WTC11 (cell line): Measurements from ENCODE around the gene SND1. TPM values are rescaled to one million over a fixed set of nuclear protein-coding genes. Genes with fewer than 3 reads are reported as not detected.
A peak's percentile ranks its signal among the peaks of the same experiment; 100 is the strongest.

Source experiments
- ATAC-seq: fragments of 200-7000 bp; cut with Tn5 transposase; 2 replicates; pipeline ENCODE4 v1.10.0; 2021; ENCODE audit warnings: mild to moderate bottlenecking, moderate library complexity
- CTCF ChIA-PET: fragments of 300-600 bp; sonication (Branson Sonifier 250); formaldehyde crosslinking; loops from one replicate; lab custom pipeline; 2021; ENCODE audit warnings: antibody characterized with exemption; lab: Charles Lee
- POLR2A ChIA-PET: fragments of 350-600 bp; sonication (Branson Sonifier 250); formaldehyde crosslinking; loops from one replicate; lab custom pipeline; 2021; ENCODE audit warnings: antibody characterized with exemption; lab: Charles Lee
- DNase-seq: peaks from one replicate; pipeline ENCODE4 v3.0.0; 2021; ENCODE audit warnings: low spot score
- H3K27ac Mint-ChIP-seq: 2 replicates; pipeline ENCODE4 v1.8.0; 2021; ENCODE audit warnings: mixed read lengths
- H3K27me3 Mint-ChIP-seq: 2 replicates; pipeline ENCODE4 v1.8.0; 2021; ENCODE audit warnings: low read depth, mild to moderate bottlenecking, moderate library complexity, mixed read lengths
- H3K36me3 Mint-ChIP-seq: 2 replicates; pipeline ENCODE4 v1.8.0; 2021; ENCODE audit warnings: mixed read lengths
- H3K4me1 Mint-ChIP-seq: 2 replicates; pipeline ENCODE4 v1.8.0; 2022; ENCODE audit warnings: mixed read lengths
- H3K4me3 Mint-ChIP-seq: 2 replicates; pipeline ENCODE4 v1.8.0; 2021; ENCODE audit warnings: mild to moderate bottlenecking, moderate library complexity, mixed read lengths
- H3K9me3 Mint-ChIP-seq: 2 replicates; pipeline ENCODE4 v1.8.0; 2021; ENCODE audit warnings: mixed read lengths
- CREB1 ChIP-seq: sonication (generic); formaldehyde crosslinking; IDR thresholded peaks from 2 replicates; pipeline ENCODE4 v1.8.0; 2023; ENCODE audit warnings: mild to moderate bottlenecking, missing genetic modification reagents
- ETV6 ChIP-seq: sonication (generic); formaldehyde crosslinking; IDR thresholded peaks from 2 replicates; pipeline ENCODE4 v1.8.1; 2022; ENCODE audit warnings: mild to moderate bottlenecking, missing genetic modification reagents
- FOXK1 ChIP-seq: sonication (generic); formaldehyde crosslinking; IDR thresholded peaks from 2 replicates; pipeline ENCODE4 v1.8.0; 2022; ENCODE audit warnings: mild to moderate bottlenecking, moderate library complexity, missing genetic modification reagents
- NFATC4 ChIP-seq: fragments of 250-450 bp; sonication (Bioruptor Pico); IDR thresholded peaks from 2 replicates; pipeline ENCODE4 v1.9.0; 2021; ENCODE audit warnings: mild to moderate bottlenecking
- NFE2L1 ChIP-seq: sonication (generic); formaldehyde crosslinking; IDR thresholded peaks from 2 replicates; pipeline ENCODE4 v1.8.1; 2023; ENCODE audit warnings: missing genetic modification reagents
- NR3C1 ChIP-seq: sonication (generic); formaldehyde crosslinking; conservative IDR thresholded peaks from 2 replicates; pipeline ENCODE4 v1.8.1; 2023; ENCODE audit warnings: low read depth, mild to moderate bottlenecking, missing genetic modification reagents
- SMAD4 ChIP-seq: sonication (generic); formaldehyde crosslinking; IDR thresholded peaks from 2 replicates; pipeline ENCODE4 v1.8.0; 2022; ENCODE audit warnings: mild to moderate bottlenecking, missing genetic modification reagents
- SOX15 ChIP-seq: fragments of 250-450 bp; sonication (Bioruptor Pico); IDR thresholded peaks from 2 replicates; pipeline ENCODE4 v1.9.0; 2021; ENCODE audit warnings: mild to moderate bottlenecking
- TEAD1 ChIP-seq: sonication (generic); formaldehyde crosslinking; IDR thresholded peaks from 2 replicates; pipeline ENCODE4 v1.8.0; 2022; ENCODE audit warnings: mild to moderate bottlenecking, missing genetic modification reagents
- TEAD4 ChIP-seq: sonication (generic); formaldehyde crosslinking; IDR thresholded peaks from 2 replicates; pipeline ENCODE4 v1.8.0; 2022; ENCODE audit warnings: mild to moderate bottlenecking, missing genetic modification reagents
- ZNF263 ChIP-seq: sonication (generic); formaldehyde crosslinking; IDR thresholded peaks from 2 replicates; pipeline ENCODE4 v1.8.1; 2022; ENCODE audit warnings: low read depth, mild to moderate bottlenecking, moderate library complexity, missing genetic modification reagents
- ZNF317 ChIP-seq: sonication (generic); formaldehyde crosslinking; IDR thresholded peaks from 2 replicates; pipeline ENCODE4 v1.8.1; 2023; ENCODE audit warnings: low read depth, mild to moderate bottlenecking, moderate library complexity, missing genetic modification reagents, borderline replicate concordance
- total RNA-seq: library from RNA; stranded (reverse); gene quantifications from 3 replicates; pipeline ENCODE4 v1.2.3, GENCODE V29; 2021
- TF ChIP-seq, protein P1 (sequence below): sonication (generic); formaldehyde crosslinking; IDR thresholded peaks from 2 replicates; pipeline ENCODE4 v1.8.1; 2022; ENCODE audit warnings: low read depth, missing genetic modification reagents, borderline replicate concordance
- TF ChIP-seq, protein P2 (sequence below): sonication (generic); formaldehyde crosslinking; IDR thresholded peaks from 2 replicates; pipeline ENCODE4 v1.8.1; 2023; ENCODE audit warnings: mild to moderate bottlenecking, missing genetic modification reagents, borderline replicate concordance
- TF ChIP-seq, protein P3 (sequence below): sonication (generic); formaldehyde crosslinking; IDR thresholded peaks from 2 replicates; pipeline ENCODE4 v1.8.1; 2023; ENCODE audit warnings: mild to moderate bottlenecking, missing genetic modification reagents, moderate library complexity
- TF ChIP-seq, protein P4 (sequence below): fragments of 200-600 bp; IDR thresholded peaks from 2 replicates; pipeline ENCODE4 v1.8.0; 2022; ENCODE audit warnings: antibody characterized with exemption
- TF ChIP-seq, protein P5 (sequence below): sonication (generic); formaldehyde crosslinking; IDR thresholded peaks from 2 replicates; pipeline ENCODE4 v1.8.1; 2023; ENCODE audit warnings: mild to moderate bottlenecking, moderate library complexity, missing genetic modification reagents
- TF ChIP-seq, protein P6 (sequence below): sonication (generic); formaldehyde crosslinking; IDR thresholded peaks from 2 replicates; pipeline ENCODE4 v1.8.0; 2022; ENCODE audit warnings: mild to moderate bottlenecking, missing genetic modification reagents

The SND1 gene
- total RNA-seq, 1 experiment from 2014 or later: 261 TPM

DNA sequence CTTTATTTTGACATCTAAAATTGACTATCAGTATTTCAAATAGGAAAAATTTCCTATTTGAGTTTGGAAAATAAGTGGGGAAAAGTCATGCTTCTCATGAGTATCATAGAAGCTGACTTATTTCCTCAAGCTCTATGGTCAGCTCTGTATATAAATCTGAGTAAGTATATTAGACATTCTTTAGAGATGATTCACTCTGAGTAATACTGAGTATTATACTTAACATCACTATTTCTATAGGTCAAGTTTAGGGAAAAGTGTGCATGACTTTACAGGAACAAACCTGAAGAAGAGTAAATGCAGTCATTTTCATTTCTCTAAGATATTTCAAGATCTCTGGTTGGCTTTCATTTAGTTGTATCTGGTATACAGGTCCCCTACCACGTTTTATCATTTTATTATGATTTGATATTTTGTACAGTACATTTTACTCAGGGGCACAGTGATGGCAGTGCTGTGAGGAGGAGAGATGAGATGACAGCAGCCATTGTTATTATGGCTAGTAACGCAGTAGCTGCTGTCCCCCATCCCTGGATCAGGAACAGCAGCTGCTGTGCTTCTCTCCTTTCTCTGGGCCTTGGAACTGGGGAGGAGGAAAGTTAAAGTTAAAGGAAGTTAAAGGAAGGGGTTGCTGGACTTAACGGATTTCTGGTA, 15.2 kb downstream of the SND1 start:
- H3K4me3 Mint-ChIP-seq: no peak overlapping the region
- ATAC-seq (no peak), DNase-seq (no peak)
- H3K27me3 Mint-ChIP-seq: no peaks in the 10 kb centered on the region
- H3K4me1 Mint-ChIP-seq: peaks cover 52% of the 10 kb centered on the region
- peak overlapping the region; percentile 36; the same call in 1 of the 2 replicates for H3K27ac Mint-ChIP-seq
- H3K36me3 Mint-ChIP-seq: peaks cover 30% of the 10 kb centered on the region
- ChIA-PET CTCF (interaction anchor here (1.3 to 1.7 kb wide), 2 partner anchors 17 to 38 kb away, joined by 3 to 9 read pairs; no protein-coding TSS in a partner anchor), POLR2A (interaction anchor here (0.6 to 1.6 kb wide), 2 partner anchors 18 to 421 kb away, joined by 3 read pairs; no protein-coding TSS in a partner anchor)
- H3K9me3 Mint-ChIP-seq: peaks cover 8% of the 10 kb centered on the region
- TF ChIP-seq, protein P1, sequence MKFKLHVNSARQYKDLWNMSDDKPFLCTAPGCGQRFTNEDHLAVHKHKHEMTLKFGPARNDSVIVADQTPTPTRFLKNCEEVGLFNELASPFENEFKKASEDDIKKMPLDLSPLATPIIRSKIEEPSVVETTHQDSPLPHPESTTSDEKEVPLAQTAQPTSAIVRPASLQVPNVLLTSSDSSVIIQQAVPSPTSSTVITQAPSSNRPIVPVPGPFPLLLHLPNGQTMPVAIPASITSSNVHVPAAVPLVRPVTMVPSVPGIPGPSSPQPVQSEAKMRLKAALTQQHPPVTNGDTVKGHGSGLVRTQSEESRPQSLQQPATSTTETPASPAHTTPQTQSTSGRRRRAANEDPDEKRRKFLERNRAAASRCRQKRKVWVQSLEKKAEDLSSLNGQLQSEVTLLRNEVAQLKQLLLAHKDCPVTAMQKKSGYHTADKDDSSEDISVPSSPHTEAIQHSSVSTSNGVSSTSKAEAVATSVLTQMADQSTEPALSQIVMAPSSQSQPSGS (CRISPR knock-in tag): no peak
- no peak for TF ChIP-seq FOXK1 (CRISPR knock-in tag)
- no peak for TF ChIP-seq NFATC4 (CRISPR knock-in tag)
- TF ChIP-seq TEAD1: no peak
- TF ChIP-seq, protein P2, sequence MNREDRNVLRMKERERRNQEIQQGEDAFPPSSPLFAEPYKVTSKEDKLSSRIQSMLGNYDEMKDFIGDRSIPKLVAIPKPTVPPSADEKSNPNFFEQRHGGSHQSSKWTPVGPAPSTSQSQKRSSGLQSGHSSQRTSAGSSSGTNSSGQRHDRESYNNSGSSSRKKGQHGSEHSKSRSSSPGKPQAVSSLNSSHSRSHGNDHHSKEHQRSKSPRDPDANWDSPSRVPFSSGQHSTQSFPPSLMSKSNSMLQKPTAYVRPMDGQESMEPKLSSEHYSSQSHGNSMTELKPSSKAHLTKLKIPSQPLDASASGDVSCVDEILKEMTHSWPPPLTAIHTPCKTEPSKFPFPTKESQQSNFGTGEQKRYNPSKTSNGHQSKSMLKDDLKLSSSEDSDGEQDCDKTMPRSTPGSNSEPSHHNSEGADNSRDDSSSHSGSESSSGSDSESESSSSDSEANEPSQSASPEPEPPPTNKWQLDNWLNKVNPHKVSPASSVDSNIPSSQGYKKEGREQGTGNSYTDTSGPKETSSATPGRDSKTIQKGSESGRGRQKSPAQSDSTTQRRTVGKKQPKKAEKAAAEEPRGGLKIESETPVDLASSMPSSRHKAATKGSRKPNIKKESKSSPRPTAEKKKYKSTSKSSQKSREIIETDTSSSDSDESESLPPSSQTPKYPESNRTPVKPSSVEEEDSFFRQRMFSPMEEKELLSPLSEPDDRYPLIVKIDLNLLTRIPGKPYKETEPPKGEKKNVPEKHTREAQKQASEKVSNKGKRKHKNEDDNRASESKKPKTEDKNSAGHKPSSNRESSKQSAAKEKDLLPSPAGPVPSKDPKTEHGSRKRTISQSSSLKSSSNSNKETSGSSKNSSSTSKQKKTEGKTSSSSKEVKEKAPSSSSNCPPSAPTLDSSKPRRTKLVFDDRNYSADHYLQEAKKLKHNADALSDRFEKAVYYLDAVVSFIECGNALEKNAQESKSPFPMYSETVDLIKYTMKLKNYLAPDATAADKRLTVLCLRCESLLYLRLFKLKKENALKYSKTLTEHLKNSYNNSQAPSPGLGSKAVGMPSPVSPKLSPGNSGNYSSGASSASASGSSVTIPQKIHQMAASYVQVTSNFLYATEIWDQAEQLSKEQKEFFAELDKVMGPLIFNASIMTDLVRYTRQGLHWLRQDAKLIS: no peak
- no peak for TF ChIP-seq SOX15
- TF ChIP-seq, protein P3, sequence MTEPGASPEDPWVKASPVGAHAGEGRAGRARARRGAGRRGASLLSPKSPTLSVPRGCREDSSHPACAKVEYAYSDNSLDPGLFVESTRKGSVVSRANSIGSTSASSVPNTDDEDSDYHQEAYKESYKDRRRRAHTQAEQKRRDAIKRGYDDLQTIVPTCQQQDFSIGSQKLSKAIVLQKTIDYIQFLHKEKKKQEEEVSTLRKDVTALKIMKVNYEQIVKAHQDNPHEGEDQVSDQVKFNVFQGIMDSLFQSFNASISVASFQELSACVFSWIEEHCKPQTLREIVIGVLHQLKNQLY: no peak
- TF ChIP-seq NR3C1 (CRISPR knock-in tag): no peak
- TF ChIP-seq NFE2L1 (CRISPR knock-in tag): no peak
- no peak for TF ChIP-seq ZNF263
- TF ChIP-seq, protein P4, sequence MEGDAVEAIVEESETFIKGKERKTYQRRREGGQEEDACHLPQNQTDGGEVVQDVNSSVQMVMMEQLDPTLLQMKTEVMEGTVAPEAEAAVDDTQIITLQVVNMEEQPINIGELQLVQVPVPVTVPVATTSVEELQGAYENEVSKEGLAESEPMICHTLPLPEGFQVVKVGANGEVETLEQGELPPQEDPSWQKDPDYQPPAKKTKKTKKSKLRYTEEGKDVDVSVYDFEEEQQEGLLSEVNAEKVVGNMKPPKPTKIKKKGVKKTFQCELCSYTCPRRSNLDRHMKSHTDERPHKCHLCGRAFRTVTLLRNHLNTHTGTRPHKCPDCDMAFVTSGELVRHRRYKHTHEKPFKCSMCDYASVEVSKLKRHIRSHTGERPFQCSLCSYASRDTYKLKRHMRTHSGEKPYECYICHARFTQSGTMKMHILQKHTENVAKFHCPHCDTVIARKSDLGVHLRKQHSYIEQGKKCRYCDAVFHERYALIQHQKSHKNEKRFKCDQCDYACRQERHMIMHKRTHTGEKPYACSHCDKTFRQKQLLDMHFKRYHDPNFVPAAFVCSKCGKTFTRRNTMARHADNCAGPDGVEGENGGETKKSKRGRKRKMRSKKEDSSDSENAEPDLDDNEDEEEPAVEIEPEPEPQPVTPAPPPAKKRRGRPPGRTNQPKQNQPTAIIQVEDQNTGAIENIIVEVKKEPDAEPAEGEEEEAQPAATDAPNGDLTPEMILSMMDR: no peak
- TF ChIP-seq ZNF317 (CRISPR knock-in tag): no peak
- TF ChIP-seq SMAD4 (CRISPR knock-in tag): no peak
- no peak for TF ChIP-seq ETV6
- no peak for TF ChIP-seq TEAD4 (CRISPR knock-in tag)
- TF ChIP-seq CREB1: no peak
- TF ChIP-seq, protein P5, sequence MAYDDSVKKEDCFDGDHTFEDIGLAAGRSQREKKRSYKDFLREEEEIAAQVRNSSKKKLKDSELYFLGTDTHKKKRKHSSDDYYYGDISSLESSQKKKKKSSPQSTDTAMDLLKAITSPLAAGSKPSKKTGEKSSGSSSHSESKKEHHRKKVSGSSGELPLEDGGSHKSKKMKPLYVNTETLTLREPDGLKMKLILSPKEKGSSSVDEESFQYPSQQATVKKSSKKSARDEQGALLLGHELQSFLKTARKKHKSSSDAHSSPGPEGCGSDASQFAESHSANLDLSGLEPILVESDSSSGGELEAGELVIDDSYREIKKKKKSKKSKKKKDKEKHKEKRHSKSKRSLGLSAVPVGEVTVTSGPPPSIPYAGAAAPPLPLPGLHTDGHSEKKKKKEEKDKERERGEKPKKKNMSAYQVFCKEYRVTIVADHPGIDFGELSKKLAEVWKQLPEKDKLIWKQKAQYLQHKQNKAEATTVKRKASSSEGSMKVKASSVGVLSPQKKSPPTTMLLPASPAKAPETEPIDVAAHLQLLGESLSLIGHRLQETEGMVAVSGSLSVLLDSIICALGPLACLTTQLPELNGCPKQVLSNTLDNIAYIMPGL (CRISPR knock-in tag): no peak
- TF ChIP-seq, protein P6, sequence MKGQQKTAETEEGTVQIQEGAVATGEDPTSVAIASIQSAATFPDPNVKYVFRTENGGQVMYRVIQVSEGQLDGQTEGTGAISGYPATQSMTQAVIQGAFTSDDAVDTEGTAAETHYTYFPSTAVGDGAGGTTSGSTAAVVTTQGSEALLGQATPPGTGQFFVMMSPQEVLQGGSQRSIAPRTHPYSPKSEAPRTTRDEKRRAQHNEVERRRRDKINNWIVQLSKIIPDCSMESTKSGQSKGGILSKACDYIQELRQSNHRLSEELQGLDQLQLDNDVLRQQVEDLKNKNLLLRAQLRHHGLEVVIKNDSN (CRISPR knock-in tag): no peak
